DMS79 (cell line): Measurements from ENCODE around the gene KLK7.
"Not testable (repeated sequence)": the region's sequence is repeated elsewhere in the genome, so short reads cannot be mapped to it uniquely, and the experiment has no call there.

Source experiments
- DNase-seq: peaks from one replicate; lab custom pipeline; 2025; lab: John Stamatoyannopoulos, UW

KLK7 gene

GRCh38 chr19:51010066-51010795 is 26.5 kb upstream of the KLK7 start:
- DNase-seq: no peak

- no peak for DNase-seq
Measured at GRCh38 chr19:51009061-51009891, 25.6 kb upstream of the KLK7 start.

DNA sequence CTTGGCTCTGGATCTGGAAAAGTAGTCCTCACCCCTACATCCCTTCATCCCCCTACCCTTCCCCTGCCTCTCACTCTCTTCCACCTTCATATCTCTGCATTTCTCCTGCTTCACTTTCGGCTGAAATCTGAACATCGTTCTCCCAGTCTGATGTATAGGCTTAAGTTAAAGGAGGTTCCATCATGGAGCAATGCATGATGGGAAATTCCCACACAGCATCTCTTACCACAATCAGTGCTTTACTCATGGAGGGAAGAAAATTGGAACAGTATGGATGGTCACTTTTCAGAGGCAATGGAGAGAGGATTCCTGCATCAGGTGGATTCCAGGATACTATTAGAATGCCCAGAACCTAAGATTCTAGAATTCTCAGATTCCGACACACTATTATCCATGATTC is 23.8 kb upstream of the KLK7 start:
- no peak for DNase-seq

GRCh38 chr19:51006406-51006805 is 22.7 kb upstream of the KLK7 start:
- DNase-seq: no peak

DNA sequence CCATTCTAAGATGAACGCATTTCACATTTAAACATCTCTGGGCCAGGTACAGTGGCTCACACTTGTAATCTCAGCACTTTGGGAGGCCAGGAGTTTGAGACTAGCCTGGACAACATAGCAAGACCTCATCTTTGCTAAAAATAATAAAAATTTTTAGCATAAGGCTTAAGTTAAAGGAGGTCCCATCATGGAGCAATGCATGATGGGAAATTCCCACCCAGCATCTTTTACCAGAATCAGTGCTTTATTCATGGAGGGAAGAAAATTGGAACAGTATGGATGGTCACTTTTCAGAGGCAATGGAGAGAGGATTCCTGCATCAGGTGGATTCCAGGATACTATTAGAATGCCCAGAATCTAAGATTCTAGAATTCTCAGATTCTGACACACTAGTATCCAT is 21.5 kb upstream of the KLK7 start:
- no peak for DNase-seq

GRCh38 chr19:51003316-51003715 is 19.6 kb upstream of the KLK7 start:
- DNase-seq: no peak

GRCh38 chr19:51002542-51003311 is 19.0 kb upstream of the KLK7 start:
- no peak for DNase-seq

GRCh38 chr19:51002089-51002532 is 18.4 kb upstream of the KLK7 start:
- no peak for DNase-seq

DNA sequence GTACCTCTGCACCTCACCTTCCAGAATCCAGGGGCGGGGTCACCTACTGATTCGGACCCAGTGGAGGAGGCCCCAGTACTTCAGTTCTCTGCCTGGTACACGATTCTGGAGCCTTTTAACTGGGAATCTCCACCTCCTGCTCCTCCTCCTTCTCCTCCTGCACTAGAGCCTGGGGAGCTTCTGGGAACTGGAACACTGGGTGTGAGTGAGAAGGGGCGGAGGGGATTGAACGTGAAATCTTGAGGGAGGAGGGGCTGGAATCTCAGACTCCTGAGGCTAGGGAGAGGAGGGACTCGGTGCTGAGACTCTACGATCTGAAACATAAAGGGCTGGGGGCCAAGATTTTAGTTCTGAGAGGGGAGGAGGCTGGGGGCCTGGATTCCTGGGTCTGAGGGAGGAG is 17.8 kb upstream of the KLK7 start, which contains the start of gene KLK8:
TSS of gene KLK8 (minus strand) at position 90 of the 400 bp plus-strand sequence. CDS start 437 bp downstream, outside the sequence.
- no peak for DNase-seq

DNA sequence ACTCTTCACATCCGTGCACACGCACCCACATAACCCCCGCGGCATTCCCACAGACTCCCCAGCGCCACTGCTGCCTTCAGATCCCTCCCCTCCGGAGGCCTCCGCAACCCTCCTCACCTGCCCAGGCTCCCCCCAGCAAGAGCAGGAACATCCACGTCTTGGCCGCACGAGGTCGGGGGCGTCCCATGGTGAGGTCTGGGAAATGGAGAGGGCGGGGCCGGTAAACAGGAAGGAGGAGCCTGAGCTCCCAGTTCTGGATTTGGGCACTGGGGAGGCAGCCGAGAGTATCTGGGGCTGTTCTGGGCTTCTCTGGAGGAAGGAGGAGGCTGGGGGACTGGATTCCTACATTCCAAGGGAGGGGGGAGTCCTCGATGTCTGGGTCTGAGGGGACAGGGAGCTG is 17.3 kb upstream of the KLK7 start:
- DNase-seq: no peak

DNA sequence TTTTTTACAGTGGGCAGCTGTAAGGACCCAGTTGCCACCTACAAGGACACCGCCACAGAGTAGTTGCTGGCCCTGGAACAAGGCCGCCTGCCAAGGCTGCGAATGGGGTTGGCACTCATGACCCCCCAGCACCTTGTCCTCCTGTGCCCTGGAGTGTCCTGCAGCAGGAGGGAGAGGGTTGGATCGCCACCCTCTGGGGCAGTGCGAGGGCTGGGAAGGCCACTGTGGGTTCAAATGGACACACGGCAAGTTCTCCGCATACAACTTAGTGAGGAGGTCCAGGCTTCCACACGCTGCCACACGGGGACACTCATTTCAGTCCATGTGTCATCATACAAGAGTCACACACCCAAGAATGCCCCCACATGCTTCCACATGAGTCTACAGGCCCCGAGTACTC is 16.7 kb upstream of the KLK7 start:
- DNase-seq: no peak

DNA sequence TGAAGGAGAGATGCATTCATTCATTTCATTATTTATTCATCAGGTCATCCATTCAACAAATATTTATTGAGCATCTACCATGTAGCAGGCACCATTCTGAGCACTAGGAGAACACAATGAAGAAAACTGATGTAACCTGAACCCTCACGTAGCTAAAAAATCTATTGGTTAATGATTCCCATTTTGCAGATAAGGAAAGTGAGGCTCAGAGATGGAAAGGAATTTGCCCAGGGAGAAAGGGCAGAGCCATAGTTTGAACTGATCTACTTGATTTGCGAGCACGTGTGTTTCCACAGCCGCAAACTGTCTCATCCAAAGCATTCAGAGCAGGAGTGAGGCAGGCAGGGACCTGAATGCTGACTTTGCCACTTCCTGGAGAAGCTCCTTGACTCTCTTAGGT is 15.0 kb upstream of the KLK7 start:
- DNase-seq: no peak

DNA sequence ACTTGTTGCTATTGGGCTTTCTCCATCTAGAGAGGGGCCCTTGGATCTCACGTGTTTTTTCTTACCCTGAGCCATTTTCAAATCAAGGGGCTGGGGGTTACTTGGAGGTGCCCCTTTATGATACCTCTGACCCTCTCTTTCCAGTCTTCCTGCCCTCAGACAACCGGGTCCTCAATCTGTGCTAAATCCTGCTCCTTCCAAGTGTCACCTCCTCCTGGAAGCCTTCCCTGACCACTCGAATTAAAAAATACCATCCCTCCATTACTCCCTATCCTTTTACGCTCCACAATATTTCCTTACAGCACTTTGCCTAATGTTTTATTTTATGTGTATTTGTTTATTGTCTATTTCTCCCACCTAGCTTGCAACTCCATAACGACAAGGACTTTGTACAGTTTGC is 14.3 kb upstream of the KLK7 start:
- DNase-seq: no peak

DNA sequence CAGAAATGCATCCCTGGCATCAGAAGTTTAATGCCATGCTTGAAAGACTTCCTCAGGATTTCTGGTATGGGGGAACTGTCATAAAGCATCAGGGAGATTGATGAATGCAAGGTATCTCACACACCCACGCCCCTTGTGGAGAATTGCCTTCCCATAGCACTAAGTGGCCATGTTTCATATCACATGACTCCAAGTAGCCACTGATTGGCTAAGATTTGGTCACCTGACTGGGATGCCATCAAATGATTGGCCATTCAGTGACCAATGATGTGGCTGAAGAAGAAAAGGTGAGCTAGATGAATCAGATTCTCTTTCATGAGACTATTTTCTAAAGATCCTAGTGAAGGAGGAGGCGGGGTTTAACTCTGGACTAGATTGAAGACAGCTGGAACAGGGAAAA is 10.4 kb upstream of the KLK7 start:
- no peak for DNase-seq

DNA sequence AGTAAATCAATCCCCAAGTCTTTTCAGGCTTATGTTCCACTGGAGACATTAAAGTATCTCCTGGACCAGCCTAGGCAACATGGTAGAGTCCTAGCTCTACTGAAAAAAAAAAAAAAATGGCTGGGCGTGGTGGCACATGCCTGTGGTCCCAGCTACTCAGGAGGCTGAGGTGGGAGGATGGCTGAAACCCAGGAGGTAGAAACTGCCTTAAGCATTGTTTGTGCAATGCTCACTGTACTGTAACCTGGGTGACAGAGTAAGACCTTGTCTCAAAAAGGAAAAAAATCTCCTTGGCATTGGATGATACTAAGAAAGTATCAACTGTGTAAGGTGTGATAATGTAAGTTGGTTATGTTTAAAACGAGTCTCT is 8.9 kb upstream of the KLK7 start:
- no peak for DNase-seq

GRCh38 chr19:50984416-50984815 is 699 bp upstream of the KLK7 start:
- DNase-seq: not testable (repeated sequence)

DNA sequence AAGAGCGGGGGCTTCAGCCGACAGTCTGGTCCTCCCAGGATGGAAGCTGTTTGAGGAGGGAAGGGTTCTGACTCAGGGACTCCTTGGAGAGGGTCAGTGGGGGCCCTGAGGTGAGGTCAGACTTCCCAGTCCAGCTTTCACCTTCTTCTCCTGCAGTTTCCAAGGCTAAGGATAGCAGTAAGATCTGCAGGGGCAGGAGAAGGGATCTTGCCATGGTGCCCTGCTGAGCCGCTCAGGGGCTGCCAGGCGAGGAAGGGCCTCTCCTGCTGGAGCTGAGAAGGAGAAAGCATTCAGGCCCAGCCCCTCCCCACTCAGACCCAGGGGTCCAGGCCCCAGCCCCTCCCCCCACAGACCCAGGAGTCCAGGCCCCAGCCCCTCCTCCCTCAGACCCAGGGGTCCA is 1.5 kb downstream of the KLK7 start:
- DNase-seq: no peak

DNA sequence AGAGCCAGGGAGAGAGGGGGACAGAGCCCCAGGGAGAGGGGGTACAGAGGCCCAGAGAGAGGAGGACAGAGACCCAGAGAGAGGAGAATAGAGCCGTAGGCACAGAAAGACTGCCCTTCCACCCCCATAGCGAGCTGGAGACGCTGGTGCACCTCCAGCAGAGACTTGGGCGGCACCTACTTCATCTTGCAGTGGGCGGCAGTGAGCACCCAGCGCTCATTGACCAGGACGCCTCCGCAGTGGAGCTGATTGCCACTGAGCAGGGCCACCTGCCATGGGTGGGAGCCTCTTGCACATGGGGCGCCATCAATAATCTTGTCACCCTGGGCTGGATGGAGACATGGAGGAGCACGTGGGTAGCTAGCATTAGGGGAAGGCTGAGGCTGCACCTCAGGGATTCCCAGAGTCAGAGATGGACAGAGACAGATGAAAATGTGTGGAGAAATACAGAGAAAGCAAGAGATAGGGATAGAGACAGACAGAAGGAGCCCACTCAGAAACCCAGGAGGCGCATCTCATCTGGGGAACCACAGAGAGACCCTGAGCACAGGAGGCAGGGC is 2.0 kb downstream of the KLK7 start:
- DNase-seq: no peak

GRCh38 chr19:50980208-50980607 is 3.5 kb downstream of the KLK7 start:
- no peak for DNase-seq

GRCh38 chr19:50979758-50980157 is 4.0 kb downstream of the KLK7 start:
- no peak for DNase-seq

DNA sequence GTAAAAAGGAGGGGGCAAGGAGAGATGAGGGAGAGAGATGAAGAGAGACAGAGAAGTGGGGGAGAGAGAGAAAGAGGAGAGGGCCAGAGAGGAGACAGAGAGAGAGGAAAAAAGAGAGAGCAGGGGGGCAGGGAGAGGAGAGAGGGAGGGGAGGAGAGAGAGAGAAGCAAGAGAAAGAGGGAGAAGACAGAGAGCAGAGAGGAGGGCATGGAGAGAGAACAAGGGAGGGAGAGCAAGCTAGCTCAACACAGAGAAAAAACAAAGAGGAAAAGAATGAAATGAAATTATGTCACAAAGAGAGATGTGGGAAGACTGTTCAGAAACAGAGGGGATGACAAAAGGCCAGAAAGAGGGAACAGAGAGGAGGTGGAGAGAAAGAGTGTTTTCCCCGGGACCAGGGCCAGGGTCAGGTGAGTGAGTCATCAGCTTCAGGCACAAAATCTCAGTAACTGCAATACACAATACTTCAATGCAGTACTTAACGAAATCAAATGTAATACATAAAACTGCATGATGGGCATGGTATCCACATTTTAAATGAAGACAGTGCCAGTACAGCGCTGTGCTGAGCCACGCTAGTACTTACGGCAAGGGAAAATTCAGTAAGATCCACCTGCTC is 4.8 kb downstream of the KLK7 start:
- no peak for DNase-seq

GRCh38 chr19:50977626-50978025 is 6.1 kb downstream of the KLK7 start:
- no peak for DNase-seq
